ENCODE results near the gene UGT2A1. TPM values are rescaled to one million over a fixed set of nuclear protein-coding genes. Genes with fewer than 3 reads are reported as not detected.

Gene UGT2A1
- total RNA-seq (2021; fragmentation: NEBNext Ultra II Directional; extraction: Animal tissue kit (Norgen Biotek cat#: 25700)) (0.19 TPM in 1 of 2 replicates, not detected in the other), polyA plus RNA-seq (2011; rRNA removed) (not detected in 2 replicates), polyA minus RNA-seq (2011; rRNA and poly(A)+ RNA removed) (0.25 TPM in 1 of 2 replicates, not detected in the other)
- 0.04 TPM for polyA plus RNA-seq (2011; cell fraction: cytosol; rRNA removed)
- not detected for polyA plus RNA-seq (2011; cell fraction: nucleus; rRNA removed)
- not detected in 4 replicates for polyA plus RNA-seq (2012, experiment 1 of 2)
- not detected for polyA plus RNA-seq (2012, experiment 2 of 2)
- polyA plus RNA-seq (2013, experiment 1 of 2): 0.02 TPM
- polyA plus RNA-seq (2013, experiment 2 of 2): 0.09 TPM
- polyA minus RNA-seq (2011; cell fraction: cytosol; rRNA and poly(A)+ RNA removed): not detected
- polyA minus RNA-seq (2011; cell fraction: nucleus; rRNA and poly(A)+ RNA removed): not detected
- long read RNA-seq, experiment 1: 0 reads
- long read RNA-seq, experiment 2: 0 reads

GRCh38 chr4:69653147-69653546 lies at the start of gene UGT2A1:
Gene UGT2A1 (minus strand): TSS chr4:69653247. CDS start chr4:69647644, 5,603 bp downstream.
- DNase-seq (ENCODE audit: low read depth in 1 of 2, low spot score in 2 of 2): no peak
- Histone ChIP-seq H2BK5ac (ENCODE audit: low read depth, low read length) (no peak within 1 kb of the TSS), H3K18ac (ENCODE audit: extremely low read depth, low read length) (no peak within 1 kb of the TSS), H4K91ac (replicated peaks; ENCODE audit: insufficient read length, low read length) (no peak within 1 kb of the TSS), H4K20me1 (replicated peaks in 1 of 2; ENCODE audit: control insufficient read depth in 1 of 2, insufficient read depth in 2 of 2, low read length in 2 of 2) (no peaks in the 10 kb centered on the region), H2BK120ac (replicated peaks; ENCODE audit: low read depth, low read length) (no peak within 1 kb of the TSS), H3K27me3 (replicated peaks in 1 of 4; ENCODE audit: control insufficient read depth in 3 of 4, extremely low read depth in 1 of 4, insufficient read depth in 3 of 4, low read length in 3 of 4) (peaks cover 0 to 1% (median 0%) of the 10 kb centered on the region in 4 experiments; a peak in 1 of 7 replicates), H2BK20ac (ENCODE audit: low read length) (no peak within 1 kb of the TSS), H3K14ac (ENCODE audit: insufficient read length) (no peak within 1 kb of the TSS), H3K36me3 (ENCODE audit: control insufficient read depth in 2 of 4, insufficient read depth in 4 of 4, low read length in 3 of 4) (no peaks in the 10 kb centered on the region), H3K4me3 (ENCODE audit: extremely low read depth in 1 of 4, insufficient read depth in 2 of 4, low read depth in 3 of 4, low read length in 4 of 4) (no peak within 1 kb of the TSS), H3K4me2 (ENCODE audit: insufficient read depth in 1 of 2, low read depth in 2 of 2, low read length in 2 of 2) (no peak within 1 kb of the TSS), H3K23me2 (ENCODE audit: low read depth, low read length) (no peaks in the 10 kb centered on the region), H3K9me3 (ENCODE audit: insufficient read depth in 2 of 2, low read depth in 1 of 2, low read length in 1 of 2) (peaks cover 0 to 3% of the 10 kb centered on the region in 2 experiments; a peak in 1 of 4 replicates), H3K9ac (replicated peaks in 1 of 4; ENCODE audit: extremely low read depth in 1 of 4, low read depth in 3 of 4, low read length in 3 of 4) (no peak within 1 kb of the TSS), H3K23ac (ENCODE audit: insufficient read length) (no peak within 1 kb of the TSS), H2AFZ (ENCODE audit: low read length) (no peak within 1 kb of the TSS), H3K27ac (ENCODE audit: low read depth, low read length) (no peak within 1 kb of the TSS), H3K56ac (replicated peaks; ENCODE audit: insufficient read length, low read depth, low read length) (no peak within 1 kb of the TSS), H2BK15ac (ENCODE audit: low read length) (no peak within 1 kb of the TSS), H3K79me1 (ENCODE audit: low read depth, low read length) (no peaks in the 10 kb centered on the region), H3K4me1 (replicated peaks in 1 of 4; ENCODE audit: control insufficient read depth in 3 of 4, insufficient read depth in 4 of 4, low read length in 3 of 4) (no peaks in the 10 kb centered on the region), H3K4ac (replicated peaks; ENCODE audit: insufficient read length, low read depth, low read length) (no peak within 1 kb of the TSS), H2BK12ac (ENCODE audit: low read depth, low read length) (no peak within 1 kb of the TSS), H2AK5ac (ENCODE audit: low read depth, low read length) (no peak within 1 kb of the TSS), H4K5ac (ENCODE audit: insufficient read length, low read depth, low read length) (no peak within 1 kb of the TSS), H4K8ac (ENCODE audit: extremely low read depth, insufficient read depth, low read length) (no peak within 1 kb of the TSS), H3K79me2 (ENCODE audit: control insufficient read depth in 1 of 2, insufficient read depth in 2 of 2, low read length in 2 of 2) (no peaks in the 10 kb centered on the region)
- POLR2A ChIA-PET (ENCODE audit: partially characterized antibody): no interaction called here
- TF ChIP-seq EGR1 (IDR thresholded peaks at IDR 0.05; ENCODE audit: borderline replicate concordance, low read depth, low read length) (no peak), HDAC6 (IDR thresholded peaks at IDR 0.05; ENCODE audit: low read depth, low read length) (no peak), NRF1 (IDR thresholded peaks at IDR 0.05; ENCODE audit: low read depth, low read length) (no peak), SUZ12 (IDR thresholded peaks at IDR 0.05; ENCODE audit: low read length) (no peak), TBP (IDR thresholded peaks at IDR 0.05; ENCODE audit: low read depth, low read length) (no peak), SP2 (IDR thresholded peaks at IDR 0.05; ENCODE audit: low read length) (no peak), CEBPB (IDR thresholded peaks at IDR 0.05; ENCODE audit: low read depth, low read length) (no peak), SP1 (IDR thresholded peaks at IDR 0.05; ENCODE audit: low read depth, low read length) (no peak), KDM4A (IDR thresholded peaks at IDR 0.05; ENCODE audit: low read depth, low read length, severe bottlenecking) (no peak)
- FAIRE-seq: no peak
- WGBS, 2 experiments (ENCODE audit: extremely low coverage in 1 of 2, insufficient coverage in 1 of 2, insufficient read length in 1 of 2, insufficient replicate concordance in 2 of 2, low coverage in 1 of 2, low lambda C conversion rate in 2 of 2, missing lambda C conversion rate in 1 of 2): 96% methylated on average over 1 of the region's 1 CpG; no CpG with 5 or more reads in 1 of the 2 experiments
- CTCF ChIA-PET (ENCODE audit: partially characterized antibody): no interaction called here

Data from H1 (cell line).